HG03064 (cell line): ENCODE data around the gene AMH.

Experiments
- ATAC-seq: cut with Tn5 transposase; IDR thresholded peaks from one replicate; pipeline ENCODE4 v1.9.1; 2021; ENCODE audit warnings: low read depth; ENCODE audit not compliant: unreplicated experiment

The AMH gene

GRCh38 chr19:2219726-2220125 is 29.4 kb upstream of the AMH start:
- no peak for ATAC-seq

GRCh38 chr19:2221250-2221831 is 27.8 kb upstream of the AMH start:
- ATAC-seq, result no peak

GRCh38 chr19:2221918-2222317 is 27.2 kb upstream of the AMH start:
- ATAC-seq, result no peak

- ATAC-seq, result no peak
These were observed 25.7 kb upstream of the AMH start for GRCh38 chr19:2223391-2223790.

- no peak for ATAC-seq
These were observed 25.2 kb upstream of the AMH start for GRCh38 chr19:2223959-2224358.

- ATAC-seq, result no peak
These were observed 24.3 kb upstream of the AMH start for GRCh38 chr19:2224754-2225349.

- ATAC-seq, result no peak
These were observed 23.6 kb upstream of the AMH start for GRCh38 chr19:2225415-2226050.

- ATAC-seq, result no peak
These were observed 22.9 kb upstream of the AMH start for GRCh38 chr19:2226051-2226839.

GRCh38 chr19:2226840-2227360 is 22.2 kb upstream of the AMH start:
- ATAC-seq, result no peak

- ATAC-seq, result no peak
These were observed 21.5 kb upstream of the AMH start for GRCh38 chr19:2227415-2228156.

GRCh38 chr19:2228157-2229030 is 20.7 kb upstream of the AMH start:
- ATAC-seq, result no peak

GRCh38 chr19:2229103-2230032 is 19.8 kb upstream of the AMH start:
- ATAC-seq, result no peak

GRCh38 chr19:2230033-2230531 is 19.0 kb upstream of the AMH start:
- no peak for ATAC-seq

- no peak for ATAC-seq
These were observed 18.2 kb upstream of the AMH start for GRCh38 chr19:2230807-2231533.

- no peak for ATAC-seq
These were observed 17.4 kb upstream of the AMH start for GRCh38 chr19:2231621-2232221.

- no peak for ATAC-seq
These were observed 16.6 kb upstream of the AMH start for GRCh38 chr19:2232286-2233151.
